Hindlimb muscle (tissue), 1 donor: ENCODE results near the gene KRT75. TPM values are rescaled to one million over a fixed set of nuclear protein-coding genes. Genes with fewer than 3 reads are reported as not detected.
"Not testable (repeated sequence)": the region's sequence is repeated elsewhere in the genome, so short reads cannot be mapped to it uniquely, and the experiment has no call there.

Experiments used
- DNase-seq: peaks from one replicate; pipeline ENCODE4 v3.0.0-alpha.2; 2013
- polyA plus RNA-seq: library from polyadenylated mRNA; unstranded; fragments of 120-200 nt; gene quantifications from one replicate; pipeline ENCODE4 v1.2.1, GENCODE V29; 2013; ENCODE audit not compliant: insufficient read length

The KRT75 gene
- not detected for polyA plus RNA-seq

- DNase-seq: no peak
These were observed at the start of gene KRT75 for GRCh38 chr12:52434081-52434733. Gene KRT75, minus strand, starts transcription at chr12:52434371. Its CDS starts 67 bp downstream, at chr12:52434304.

GRCh38 chr12:52480073-52480472 is 45.9 kb upstream of the KRT75 start:
- DNase-seq: no peak

- DNase-seq: no peak
These were observed 43.5 kb upstream of the KRT75 start for GRCh38 chr12:52477651-52478050.

GRCh38 chr12:52474212-52474611 is 40.0 kb upstream of the KRT75 start:
- no peak for DNase-seq

GRCh38 chr12:52473768-52474167 is 39.6 kb upstream of the KRT75 start, which contains the start of gene KRT6C:
Gene KRT6C, minus strand, starts transcription at chr12:52473805. Its CDS starts 68 bp downstream, at chr12:52473737.
- DNase-seq: no peak

- no peak for DNase-seq
These were observed 35.7 kb upstream of the KRT75 start for GRCh38 chr12:52469853-52470252.

- DNase-seq: no peak
These were observed 30.7 kb upstream of the KRT75 start for GRCh38 chr12:52464897-52465296.

- DNase-seq: no peak
These were observed 27.5 kb upstream of the KRT75 start for GRCh38 chr12:52461693-52462092.

GRCh38 chr12:52458861-52459260 is 24.7 kb upstream of the KRT75 start:
- DNase-seq: no peak

GRCh38 chr12:52455821-52456220 is 21.6 kb upstream of the KRT75 start:
- DNase-seq: no peak

- no peak for DNase-seq
These were observed 20.4 kb upstream of the KRT75 start for GRCh38 chr12:52454411-52455201.

GRCh38 chr12:52452101-52452500 is 17.9 kb upstream of the KRT75 start, which contains the start of gene KRT6B:
Gene KRT6B, minus strand, starts transcription at chr12:52452146. Its CDS starts 68 bp downstream, at chr12:52452078.
- no peak for DNase-seq

- DNase-seq: no peak
These were observed 14.1 kb upstream of the KRT75 start for GRCh38 chr12:52448228-52448627.

- DNase-seq: not testable (repeated sequence)
These were observed 13.0 kb upstream of the KRT75 start for GRCh38 chr12:52447196-52447595.

GRCh38 chr12:52446367-52447045 is 12.3 kb upstream of the KRT75 start:
- DNase-seq: no peak

GRCh38 chr12:52445876-52446275 is 11.7 kb upstream of the KRT75 start:
- DNase-seq: no peak

GRCh38 chr12:52444647-52445595 is 10.8 kb upstream of the KRT75 start:
- no peak for DNase-seq

- no peak for DNase-seq
These were observed 9.8 kb upstream of the KRT75 start for GRCh38 chr12:52443966-52444365.

GRCh38 chr12:52442600-52443061 is 8.5 kb upstream of the KRT75 start:
- no peak for DNase-seq

GRCh38 chr12:52441320-52441911 is 7.2 kb upstream of the KRT75 start:
- DNase-seq: no peak

- no peak for DNase-seq
These were observed 6.7 kb upstream of the KRT75 start for GRCh38 chr12:52440821-52441319.
